Femur (tissue), 1 donor: Measurements from ENCODE around the gene ALX4.

Source experiments
- DNase-seq: peaks from one replicate; pipeline ENCODE4 v3.0.0-alpha.2; 2017

ALX4 gene

GRCh38 chr11:44243086-44243485, 66.9 kb downstream of the ALX4 start:
- DNase-seq = no peak

- DNase-seq = peak; percentile 77
Observed at GRCh38 chr11:44241851-44242250, 68.1 kb downstream of the ALX4 start.

- DNase-seq = no peak
Observed at GRCh38 chr11:44237156-44237555, 72.8 kb downstream of the ALX4 start.

GRCh38 chr11:44236296-44236695, 73.6 kb downstream of the ALX4 start:
- DNase-seq = no peak

GRCh38 chr11:44235765-44236201, 74.2 kb downstream of the ALX4 start:
- DNase-seq = peak; percentile 54

GRCh38 chr11:44229624-44230023, 80.3 kb downstream of the ALX4 start:
- no peak for DNase-seq

- no peak for DNase-seq
Observed at GRCh38 chr11:44229098-44229497, 80.8 kb downstream of the ALX4 start.

- DNase-seq = no peak
Observed at GRCh38 chr11:44228379-44228778, 81.6 kb downstream of the ALX4 start.

- no peak for DNase-seq
Observed at GRCh38 chr11:44226945-44227344, 83.0 kb downstream of the ALX4 start.

GRCh38 chr11:44226490-44226889, 83.4 kb downstream of the ALX4 start:
- no peak for DNase-seq

GRCh38 chr11:44224867-44225501, 85.0 kb downstream of the ALX4 start:
- DNase-seq = no peak

GRCh38 chr11:44223238-44223637, 86.7 kb downstream of the ALX4 start:
- DNase-seq = no peak

- no peak for DNase-seq
Observed at GRCh38 chr11:44221992-44222391, 87.9 kb downstream of the ALX4 start.

- no peak for DNase-seq
Observed at GRCh38 chr11:44221456-44221855, 88.5 kb downstream of the ALX4 start.

- no peak for DNase-seq
Observed at GRCh38 chr11:44219830-44220796, 89.8 kb downstream of the ALX4 start.

- no peak for DNase-seq
Observed at GRCh38 chr11:44217432-44217831, 92.5 kb downstream of the ALX4 start.

GRCh38 chr11:44213148-44213547, 96.8 kb downstream of the ALX4 start:
- no peak for DNase-seq

GRCh38 chr11:44212128-44212527, 97.8 kb downstream of the ALX4 start:
- DNase-seq = no peak
